ENCODE data around the gene AUTS2. TPM values are rescaled to one million over a fixed set of nuclear protein-coding genes. Genes with fewer than 3 reads are reported as not detected.

AUTS2 gene
- total and polyA plus RNA-seq, 2 of the 8 experiments (the other 6 are each of a cell fraction or from before 2014, with no cell fraction given) = 25.9 to 101 TPM

DNA sequence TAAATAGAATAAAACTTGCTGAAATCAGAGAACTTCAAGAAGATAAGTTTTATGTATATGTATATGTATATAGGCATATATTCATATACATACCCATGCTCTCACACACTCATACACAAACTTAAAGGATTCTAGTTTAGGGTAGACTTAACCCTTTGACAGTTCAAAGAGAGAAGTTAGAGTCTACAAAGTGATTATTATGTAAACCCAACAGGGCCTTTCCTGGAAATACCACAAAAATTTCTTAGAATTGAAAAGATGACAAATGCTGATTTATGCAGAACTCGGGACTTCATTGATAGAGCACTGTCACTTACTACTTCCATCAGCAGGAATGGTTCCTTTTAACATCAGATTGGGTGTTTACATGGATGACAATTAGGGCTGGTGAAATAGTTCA is 763.5 kb downstream of the AUTS2 start:
- H3K14ac ChIP-seq (ENCODE audit: insufficient read length) = no peak overlapping the region
- H4K20me1 ChIP-seq (replicated peaks in 1 of 2; ENCODE audit: control insufficient read depth in 1 of 2, insufficient read depth in 2 of 2, low read length in 2 of 2) = no peaks in the 10 kb centered on the region
- H3K27me3 ChIP-seq (replicated peaks in 1 of 4; ENCODE audit: control insufficient read depth in 3 of 4, extremely low read depth in 1 of 4, insufficient read depth in 3 of 4, low read length in 3 of 4) = no peaks in the 10 kb centered on the region
- no peak for TF ChIP-seq CTBP2 (IDR thresholded peaks at IDR 0.05; ENCODE audit: borderline replicate concordance, insufficient read depth, insufficient read length, low read length)
- TF ChIP-seq CEBPB (IDR thresholded peaks at IDR 0.05; ENCODE audit: low read depth, low read length) = no peak
- no peak for TF ChIP-seq HDAC2 (IDR thresholded peaks at IDR 0.05; ENCODE audit: borderline replicate concordance in 1 of 2, low read depth in 2 of 2, low read length in 2 of 2)
- no peak for TF ChIP-seq GABPA (IDR thresholded peaks at IDR 0.05; ENCODE audit: borderline replicate concordance, insufficient read depth, low read length)
- no peak for TF ChIP-seq KDM1A (IDR thresholded peaks at IDR 0.05; ENCODE audit: borderline replicate concordance, low read length)
- no peak overlapping the region for H4K8ac ChIP-seq (ENCODE audit: extremely low read depth, insufficient read depth, low read length)
- H2AK5ac ChIP-seq (ENCODE audit: low read depth, low read length) = no peak overlapping the region
- DNase-seq (ENCODE audit: low read depth in 1 of 2, low spot score in 2 of 2) = no peak
- 79% methylated on average over 1 of the region's 1 CpG; no CpG with 5 or more reads in 1 of the 2 experiments for WGBS, 2 experiments (ENCODE audit: extremely low coverage in 1 of 2, insufficient coverage in 1 of 2, insufficient read length in 1 of 2, insufficient replicate concordance in 2 of 2, low coverage in 1 of 2, low lambda C conversion rate in 2 of 2, missing lambda C conversion rate in 1 of 2)
- no peak overlapping the region for H4K91ac ChIP-seq (replicated peaks; ENCODE audit: insufficient read length, low read length)
- no peak overlapping the region for H3K9ac ChIP-seq (replicated peaks in 1 of 4; ENCODE audit: extremely low read depth in 1 of 4, low read depth in 3 of 4, low read length in 3 of 4)
- no peaks in the 10 kb centered on the region for H3K9me3 ChIP-seq (ENCODE audit: insufficient read depth in 2 of 2, low read depth in 1 of 2, low read length in 1 of 2)
- H3K4me3 ChIP-seq (ENCODE audit: extremely low read depth in 1 of 4, insufficient read depth in 2 of 4, low read depth in 3 of 4, low read length in 4 of 4) = no peak overlapping the region
- no peak overlapping the region for H2BK20ac ChIP-seq (ENCODE audit: low read length)
- H2BK15ac ChIP-seq (ENCODE audit: low read length) = no peak overlapping the region
- no peak for FAIRE-seq
- H2BK12ac ChIP-seq (ENCODE audit: low read depth, low read length) = no peak overlapping the region
- ChIA-PET CTCF (ENCODE audit: partially characterized antibody) (no interaction called here), POLR2A (ENCODE audit: partially characterized antibody) (no interaction called here)
- no peak overlapping the region for H3K4me2 ChIP-seq (ENCODE audit: insufficient read depth in 1 of 2, low read depth in 2 of 2, low read length in 2 of 2)
- no peak overlapping the region for H2AFZ ChIP-seq (ENCODE audit: low read length)
- H3K4me1 ChIP-seq (replicated peaks in 1 of 4; ENCODE audit: control insufficient read depth in 3 of 4, insufficient read depth in 4 of 4, low read length in 3 of 4) = peaks cover 0 to 2% (median 0%) of the 10 kb centered on the region in 4 experiments; a peak in 1 of 7 replicates
- no peaks in the 10 kb centered on the region for H3K79me2 ChIP-seq (ENCODE audit: control insufficient read depth in 1 of 2, insufficient read depth in 2 of 2, low read length in 2 of 2)
- H3K23ac ChIP-seq (ENCODE audit: insufficient read length) = no peak overlapping the region
- no peak overlapping the region for H2BK5ac ChIP-seq (ENCODE audit: low read depth, low read length)
- no peak overlapping the region for H2BK120ac ChIP-seq (replicated peaks; ENCODE audit: low read depth, low read length)
- no peak overlapping the region for H4K5ac ChIP-seq (ENCODE audit: insufficient read length, low read depth, low read length)
- no peak overlapping the region for H3K56ac ChIP-seq (replicated peaks; ENCODE audit: insufficient read length, low read depth, low read length)
- no peaks in the 10 kb centered on the region for H3K36me3 ChIP-seq (ENCODE audit: control insufficient read depth in 2 of 4, insufficient read depth in 4 of 4, low read length in 3 of 4)
- H3K23me2 ChIP-seq (ENCODE audit: low read depth, low read length) = no peaks in the 10 kb centered on the region
- no peak overlapping the region for H3K27ac ChIP-seq (ENCODE audit: low read depth, low read length)
- no peaks in the 10 kb centered on the region for H3K79me1 ChIP-seq (ENCODE audit: low read depth, low read length)
- H3K4ac ChIP-seq (replicated peaks; ENCODE audit: insufficient read length, low read depth, low read length) = no peak overlapping the region
- no peak overlapping the region for H3K18ac ChIP-seq (ENCODE audit: extremely low read depth, low read length)
